Osteoblast (primary cell): Measurements from ENCODE around the gene RASL10B. TPM values are rescaled to one million over a fixed set of nuclear protein-coding genes. Genes with fewer than 3 reads are reported as not detected.
"Not testable (repeated sequence)": the region's sequence is repeated elsewhere in the genome, so short reads cannot be mapped to it uniquely, and the experiment has no call there.

Experiments
- DNase-seq: peaks from one replicate; pipeline ENCODE4 v3.0.0; 2011; ENCODE audit warnings: low spot score, mixed read lengths; ENCODE audit not compliant: insufficient read length; ENCODE audit errors: missing footprints
- H2AFZ ChIP-seq: 2 replicates; pipeline ENCODE4 v1.6.0; 2011; ENCODE audit warnings: mild to moderate bottlenecking, low read length
- H3K27ac ChIP-seq: 2 replicates; pipeline ENCODE4 v1.5.1; 2011; ENCODE audit warnings: mild to moderate bottlenecking, low read depth, low read length, moderate library complexity
- H3K27me3 ChIP-seq: 2 replicates; pipeline ENCODE4 v1.6.0; 2012; ENCODE audit warnings: mild to moderate bottlenecking, control low read depth, inconsistent platforms, low read length, moderate library complexity; ENCODE audit not compliant: insufficient read depth
- H3K36me3 ChIP-seq: 2 replicates; pipeline ENCODE4 v1.5.1; 2011; ENCODE audit warnings: mild to moderate bottlenecking, low read length, control low read depth, moderate library complexity; ENCODE audit not compliant: insufficient read depth
- H3K4me1 ChIP-seq: 2 replicates; pipeline ENCODE4 v1.5.1; 2011; ENCODE audit warnings: mild to moderate bottlenecking, low read length, control low read depth, moderate library complexity; ENCODE audit not compliant: insufficient read depth
- H3K4me2 ChIP-seq: 2 replicates; pipeline ENCODE4 v1.6.0; 2011; ENCODE audit warnings: mild to moderate bottlenecking, low read length; ENCODE audit not compliant: insufficient read depth
- H3K4me3 ChIP-seq: fragments of 200-600 bp; sonication (generic); 3 replicates; pipeline ENCODE4 v1.5.1; 2012; ENCODE audit warnings: mild to moderate bottlenecking, low read length, inconsistent platforms; ENCODE audit not compliant: insufficient read depth
- H3K79me2 ChIP-seq: 2 replicates; pipeline ENCODE4 v1.6.0; 2012; ENCODE audit warnings: mild to moderate bottlenecking, low read length, control low read depth, inconsistent platforms; ENCODE audit not compliant: insufficient read depth
- H3K9me3 ChIP-seq: 2 replicates; pipeline ENCODE4 v1.5.1; 2011; ENCODE audit warnings: low read depth, low read length, control low read depth
- H4K20me1 ChIP-seq: 2 replicates; pipeline ENCODE4 v1.6.0; 2012; ENCODE audit warnings: mild to moderate bottlenecking, low read length, control low read depth; ENCODE audit not compliant: insufficient read depth
- CTCF ChIP-seq: IDR thresholded peaks from 2 replicates; pipeline ENCODE4 v1.5.1; 2011; ENCODE audit warnings: mild to moderate bottlenecking, low read depth, low read length, moderate library complexity; ENCODE audit errors: extremely low read depth
- total RNA-seq: library from RNA; depleted of rRNA; stranded (reverse); fragments of >200 nt; gene quantifications from 2 replicates; pipeline ENCODE4 v1.2.3, GENCODE V29; 2012

Gene RASL10B
- total RNA-seq, 1 donor = 4.0 TPM

- H4K20me1 ChIP-seq = peaks cover 7% of the 10 kb centered on the region
- peaks cover 12% of the 10 kb centered on the region for H3K36me3 ChIP-seq
- no peak overlapping the region for H3K27ac ChIP-seq
- no peak overlapping the region for H3K4me2 ChIP-seq
- no peak for DNase-seq
- H3K79me2 ChIP-seq = peaks cover 4% of the 10 kb centered on the region
- TF ChIP-seq CTCF = no peak
- no peaks in the 10 kb centered on the region for H3K9me3 ChIP-seq
- H2AFZ ChIP-seq = no peak overlapping the region
- H3K27me3 ChIP-seq = no peaks in the 10 kb centered on the region
- no peak overlapping the region for H3K4me3 ChIP-seq
- no peaks in the 10 kb centered on the region for H3K4me1 ChIP-seq
Measured at GRCh38 chr17:35698800-35699199, 32.6 kb upstream of the RASL10B start.

GRCh38 chr17:35700150-35700549 is 31.3 kb upstream of the RASL10B start:
- Histone ChIP-seq H3K27me3 (no peaks in the 10 kb centered on the region), H3K79me2 (peaks cover 5% of the 10 kb centered on the region), H3K36me3 (peaks cover 5% of the 10 kb centered on the region), H3K4me2 (no peak overlapping the region), H3K4me3 (no peak overlapping the region), H2AFZ (no peak overlapping the region), H3K27ac (peak overlapping the region; percentile 15), H3K9me3 (no peaks in the 10 kb centered on the region), H4K20me1 (peaks cover 7% of the 10 kb centered on the region), H3K4me1 (no peaks in the 10 kb centered on the region)
- DNase-seq = peak; percentile 90
- TF ChIP-seq CTCF = no peak

GRCh38 chr17:35701491-35701890 is 29.9 kb upstream of the RASL10B start:
- Histone ChIP-seq H3K4me2 (no peak overlapping the region), H3K79me2 (peaks cover 5% of the 10 kb centered on the region), H4K20me1 (peaks cover 12% of the 10 kb centered on the region), H3K27ac (no peak overlapping the region), H2AFZ (no peak overlapping the region), H3K4me3 (no peak overlapping the region), H3K36me3 (no peaks in the 10 kb centered on the region), H3K9me3 (no peaks in the 10 kb centered on the region), H3K27me3 (no peaks in the 10 kb centered on the region), H3K4me1 (no peaks in the 10 kb centered on the region)
- DNase-seq = no peak
- TF ChIP-seq CTCF = no peak

- H3K4me2 ChIP-seq, H3K27me3 ChIP-seq, H3K4me3 ChIP-seq, H3K27ac ChIP-seq, DNase-seq, H3K79me2 ChIP-seq, H3K36me3 ChIP-seq, H3K9me3 ChIP-seq, H2AFZ ChIP-seq, H3K4me1 ChIP-seq: not testable (repeated sequence)
- H4K20me1 ChIP-seq = peaks cover 16% of the 10 kb centered on the region
Measured at GRCh38 chr17:35703308-35703707, 28.1 kb upstream of the RASL10B start.
